B cell (primary cell): Measurements from ENCODE around the gene USH2A. TPM values are rescaled to one million over a fixed set of nuclear protein-coding genes. Genes with fewer than 3 reads are reported as not detected.

Experiments
- ATAC-seq: fragments of 200-7000 bp; cut with Tn5 transposase; one replicate; pipeline ENCODE4 v1.10.0; 2021; ENCODE audit warnings: low read depth, mild to moderate bottlenecking, moderate number of reproducible peaks, moderate library complexity
- CTCF ChIA-PET: fragments of 350-600 bp; sonication (Branson Sonifier 250); formaldehyde crosslinking; loops from one replicate; lab custom pipeline; 2021; ENCODE audit warnings: antibody characterized with exemption, inconsistent platforms; lab: Charles Lee
- POLR2A ChIA-PET: fragments of 350-600 bp; sonication (Branson Sonifier 250); formaldehyde crosslinking; loops from one replicate; lab custom pipeline; 2021; ENCODE audit warnings: antibody characterized with exemption; lab: Charles Lee
- DNase-seq: peaks from one replicate; pipeline ENCODE4 v3.0.0; 2013
- H2AFZ ChIP-seq: 2 replicates; pipeline ENCODE4 v1.6.1; 2012; ENCODE audit warnings: mild to moderate bottlenecking, low read depth, low read length; ENCODE audit not compliant: insufficient read depth, poor library complexity, severe bottlenecking
- H3K27ac ChIP-seq, 2 donors: 1 replicate in 1 of 2; 2 replicates in 1 of 2; pipeline ENCODE4 v1.5.1; 2012 to 2013; ENCODE audit warnings: low read length in 2 of 2, mild to moderate bottlenecking in 2 of 2, moderate library complexity in 1 of 2
- H3K27me3 ChIP-seq, 4 experiments: fragments of 200-600 bp in 1 of 4; sonication (generic) in 1 of 4; replicated peaks in 1 of 4; 1 replicate in 2 of 4; 2 replicates in 2 of 4; pipeline versions ENCODE4 v1.6.1 to v1.7.0; 2013 to 2016; ENCODE audit warnings: low read length in 3 of 4, mild to moderate bottlenecking in 2 of 4, mixed read lengths in 1 of 4, moderate library complexity in 1 of 4; ENCODE audit not compliant: insufficient read depth in 4 of 4, control insufficient read depth in 3 of 4; ENCODE audit errors: control extremely low read depth in 1 of 4
- H3K36me3 ChIP-seq, 2 experiments: replicated peaks in 1 of 2; 1 replicate in 1 of 2; 2 replicates in 1 of 2; pipeline versions ENCODE4 v1.6.1 to v1.7.1; 2013; ENCODE audit warnings: low read length in 1 of 2; ENCODE audit not compliant: insufficient read depth in 2 of 2, control insufficient read depth in 1 of 2; ENCODE audit errors: control extremely low read depth in 1 of 2, extremely low read depth in 1 of 2
- H3K4me1 ChIP-seq, 2 donors: fragments of 200-600 bp in 1 of 2; sonication (generic) in 1 of 2; 1 replicate in 1 of 2; 2 replicates in 1 of 2; pipeline versions ENCODE4 v1.5.1 to v1.6.1; 2013 to 2017; ENCODE audit warnings: low read length in 2 of 2; ENCODE audit not compliant: control insufficient read depth in 2 of 2, insufficient read depth in 2 of 2
- H3K4me2 ChIP-seq: replicated peaks from 2 replicates; pipeline ENCODE3; 2012; ENCODE audit warnings: mild to moderate bottlenecking, low read depth, low read length; ENCODE audit not compliant: poor library complexity, severe bottlenecking
- H3K4me3 ChIP-seq, 5 experiments: fragments of 200-600 bp in 1 of 5; sonication (generic) in 1 of 5; 1 replicate in 3 of 5; 2 replicates in 2 of 5; pipeline versions ENCODE4 v1.5.1 to v1.7.0; 2011 to 2016; ENCODE audit warnings: low read length in 4 of 5, mild to moderate bottlenecking in 4 of 5, low read depth in 2 of 5, control low read depth in 1 of 5, moderate library complexity in 1 of 5; ENCODE audit not compliant: insufficient read depth in 1 of 5; ENCODE audit errors: control extremely low read depth in 1 of 5, extremely low read depth in 1 of 5
- H3K79me2 ChIP-seq: fragments of 200-600 bp; sonication (generic); one replicate; pipeline ENCODE4 v1.6.0; 2016; ENCODE audit warnings: low read length; ENCODE audit not compliant: control insufficient read depth, insufficient read depth
- H3K9ac ChIP-seq: fragments of 200-600 bp; sonication (generic); 2 replicates; pipeline ENCODE4 v1.6.1; 2017; ENCODE audit warnings: mild to moderate bottlenecking, low read length, moderate library complexity
- H3K9me3 ChIP-seq, 3 donors: one replicate each; pipeline versions ENCODE4 v1.6.1 to v1.7.1; 2013; ENCODE audit warnings: low read length in 2 of 3; ENCODE audit not compliant: control insufficient read depth in 2 of 3, insufficient read depth in 1 of 3; ENCODE audit errors: control extremely low read depth in 1 of 3
- H4K20me1 ChIP-seq: 2 replicates; pipeline ENCODE4 v1.6.0; 2012; ENCODE audit warnings: mild to moderate bottlenecking, low read length; ENCODE audit not compliant: insufficient read depth, control insufficient read depth, poor library complexity, severe bottlenecking
- H3K27ac Mint-ChIP-seq: one replicate; pipeline ENCODE4 v1.8.0; 2021; ENCODE audit warnings: mixed read lengths
- H3K27me3 Mint-ChIP-seq: one replicate; pipeline ENCODE4 v1.8.0; 2021; ENCODE audit warnings: mixed read lengths
- H3K4me1 Mint-ChIP-seq: one replicate; pipeline ENCODE4 v1.8.0; 2021; ENCODE audit warnings: mixed read lengths
- H3K4me3 Mint-ChIP-seq: one replicate; pipeline ENCODE4 v1.8.0; 2021; ENCODE audit warnings: mixed read lengths
- H3K9me3 Mint-ChIP-seq: one replicate; pipeline ENCODE4 v1.8.0; 2022; ENCODE audit warnings: mixed read lengths; ENCODE audit not compliant: insufficient read depth
- CTCF ChIP-seq: fragments of 200-600 bp; IDR thresholded peaks from one replicate; pipeline ENCODE4 v1.8.0; 2022; ENCODE audit warnings: antibody characterized with exemption, mild to moderate bottlenecking
- EZH2 ChIP-seq: IDR thresholded peaks from 2 replicates; pipeline ENCODE4 v1.6.1; 2012; ENCODE audit warnings: borderline replicate concordance, low read depth, mild to moderate bottlenecking, moderate library complexity, low read length; ENCODE audit not compliant: insufficient read depth, poor library complexity, severe bottlenecking
- WGBS: methylation state at CpG from one replicate; pipeline ENCODE4 v1.1.5; 2013; ENCODE audit warnings: missing lambda C conversion rate; ENCODE audit not compliant: insufficient coverage; 5-methylcytosine and 5-hydroxymethylcytosine counted together
- intact Hi-C: fragments of 100-400 bp; cut with micrococcal nuclease; formaldehyde crosslinking; loops from one replicate; pipeline ENCODE4 v1.10.0; 2022
- polyA plus RNA-seq: library from polyadenylated mRNA; depleted of rRNA; stranded (reverse); fragments of >200 nt; gene quantifications from 2 replicates; pipeline ENCODE4 v1.2.3, GENCODE V29; 2012
- total RNA-seq, 2 donors: library from RNA; stranded (reverse); fragments of 120-200 nt in 1 of 2; gene quantifications; 1 replicate in 1 of 2; 2 replicates in 1 of 2; pipeline versions ENCODE4 v1.2.3 to v1.2.4, GENCODE V29; 2013 to 2022

Gene USH2A
- total and polyA plus RNA-seq, 2 donors (not counting 1 experiment from before 2014, with no cell fraction given) = 0.01 TPM; not detected in 1

- Histone ChIP-seq H3K27ac (no peak overlapping the region), H3K9me3 (no peaks in the 10 kb centered on the region), H3K4me3 (no peak overlapping the region), H3K36me3 (no peaks in the 10 kb centered on the region), H3K79me2 (no peaks in the 10 kb centered on the region), H3K4me2 (no peak overlapping the region), H3K4me1 (no peaks in the 10 kb centered on the region), H3K9ac (no peak overlapping the region), H2AFZ (no peak overlapping the region), H3K27me3 (no peaks in the 10 kb centered on the region), H4K20me1 (no peaks in the 10 kb centered on the region)
- WGBS = no CpG with 5 or more reads among the region's 3 CpGs
- no peak for ATAC-seq
- CTCF ChIA-PET = no interaction called here
- no peaks in the 10 kb centered on the region for H3K9me3 Mint-ChIP-seq
- H3K27me3 Mint-ChIP-seq = no peaks in the 10 kb centered on the region
- POLR2A ChIA-PET = no interaction called here
- no peak for DNase-seq
- H3K4me1 Mint-ChIP-seq = no peaks in the 10 kb centered on the region
- no peak overlapping the region for H3K4me3 Mint-ChIP-seq
- H3K27ac Mint-ChIP-seq = no peak overlapping the region
- TF ChIP-seq EZH2 (no peak), CTCF (no peak)
- intact Hi-C loops = no loop called here
These were observed 241.7 kb downstream of the USH2A start for GRCh38 chr1:216181590-216181989.

- Mint-ChIP-seq H3K4me3 (no peak overlapping the region), H3K27me3 (no peaks in the 10 kb centered on the region), H3K4me1 (no peaks in the 10 kb centered on the region), H3K27ac (no peak overlapping the region), H3K9me3 (no peaks in the 10 kb centered on the region)
- intact Hi-C loops = no loop called here
- no peak overlapping the region for H3K4me3 ChIP-seq
- TF ChIP-seq EZH2 (no peak), CTCF (no peak)
- ChIA-PET CTCF (no interaction called here), POLR2A (no interaction called here)
- H3K4me2 ChIP-seq = no peak overlapping the region
- no peaks in the 10 kb centered on the region for H3K4me1 ChIP-seq
- no peaks in the 10 kb centered on the region for H3K36me3 ChIP-seq
- H2AFZ ChIP-seq = no peak overlapping the region
- no peak for DNase-seq
- no peaks in the 10 kb centered on the region for H3K79me2 ChIP-seq
- no peak overlapping the region for H3K9ac ChIP-seq
- ATAC-seq = no peak
- no peak overlapping the region for H3K27ac ChIP-seq
- no peaks in the 10 kb centered on the region for H4K20me1 ChIP-seq
- H3K27me3 ChIP-seq = no peaks in the 10 kb centered on the region
- H3K9me3 ChIP-seq = no peaks in the 10 kb centered on the region
These were observed 245.0 kb downstream of the USH2A start for GRCh38 chr1:216178281-216178680.
